Activated naive CD4-positive, alpha-beta T cell treated with anti-CD3 and anti-CD28 coated beads, Interleukin-2, amount 50 U/mL, for 24 hours (primary cell): ENCODE results near the gene LAMA5.

Experiments used
- H3K27ac Mint-ChIP-seq: one replicate; pipeline ENCODE4 v1.8.0; 2021; ENCODE audit warnings: mild to moderate bottlenecking, mixed read lengths
- H3K27me3 Mint-ChIP-seq: one replicate; pipeline ENCODE4 v1.8.0; 2021; ENCODE audit warnings: mixed read lengths
- H3K36me3 Mint-ChIP-seq: one replicate; pipeline ENCODE4 v1.8.0; 2021; ENCODE audit warnings: mixed read lengths
- H3K4me1 Mint-ChIP-seq: one replicate; pipeline ENCODE4 v1.8.0; 2021; ENCODE audit warnings: mixed read lengths
- H3K4me3 Mint-ChIP-seq: one replicate; pipeline ENCODE4 v1.8.0; 2021; ENCODE audit warnings: mild to moderate bottlenecking, mixed read lengths
- H3K9me3 Mint-ChIP-seq: one replicate; pipeline ENCODE4 v1.8.0; 2021; ENCODE audit warnings: mixed read lengths

Gene LAMA5

GRCh38 chr20:62267543-62267942, 99.6 kb downstream of the LAMA5 start:
- no peaks in the 10 kb centered on the region for H3K27me3 Mint-ChIP-seq
- H3K9me3 Mint-ChIP-seq, result no peaks in the 10 kb centered on the region
- no peak overlapping the region for H3K27ac Mint-ChIP-seq
- H3K4me3 Mint-ChIP-seq, result no peak overlapping the region
- no peaks in the 10 kb centered on the region for H3K4me1 Mint-ChIP-seq
- peaks cover 11% of the 10 kb centered on the region for H3K36me3 Mint-ChIP-seq

- Mint-ChIP-seq H3K9me3 (no peaks in the 10 kb centered on the region), H3K27ac (no peak overlapping the region), H3K4me1 (no peaks in the 10 kb centered on the region), H3K36me3 (peaks cover 12% of the 10 kb centered on the region), H3K27me3 (no peaks in the 10 kb centered on the region), H3K4me3 (no peak overlapping the region)
Measured at GRCh38 chr20:62266851-62267250, 100.3 kb downstream of the LAMA5 start.

GRCh38 chr20:62266340-62266739, 100.8 kb downstream of the LAMA5 start:
- no peaks in the 10 kb centered on the region for H3K27me3 Mint-ChIP-seq
- no peaks in the 10 kb centered on the region for H3K4me1 Mint-ChIP-seq
- peaks cover 15% of the 10 kb centered on the region for H3K36me3 Mint-ChIP-seq
- H3K4me3 Mint-ChIP-seq, result no peak overlapping the region
- H3K9me3 Mint-ChIP-seq, result no peaks in the 10 kb centered on the region
- no peak overlapping the region for H3K27ac Mint-ChIP-seq

GRCh38 chr20:62265365-62265764, 101.7 kb downstream of the LAMA5 start:
- H3K4me1 Mint-ChIP-seq, result no peaks in the 10 kb centered on the region
- H3K36me3 Mint-ChIP-seq, result peaks cover 15% of the 10 kb centered on the region
- H3K27ac Mint-ChIP-seq, result no peak overlapping the region
- H3K4me3 Mint-ChIP-seq, result no peak overlapping the region
- no peaks in the 10 kb centered on the region for H3K9me3 Mint-ChIP-seq
- H3K27me3 Mint-ChIP-seq, result no peaks in the 10 kb centered on the region

GRCh38 chr20:62263396-62263795, 103.7 kb downstream of the LAMA5 start:
- no peak overlapping the region for H3K4me3 Mint-ChIP-seq
- H3K27me3 Mint-ChIP-seq, result no peaks in the 10 kb centered on the region
- H3K36me3 Mint-ChIP-seq, result peaks cover 17% of the 10 kb centered on the region
- H3K4me1 Mint-ChIP-seq, result no peaks in the 10 kb centered on the region
- H3K9me3 Mint-ChIP-seq, result no peaks in the 10 kb centered on the region
- H3K27ac Mint-ChIP-seq, result no peak overlapping the region

- no peaks in the 10 kb centered on the region for H3K4me1 Mint-ChIP-seq
- no peaks in the 10 kb centered on the region for H3K27me3 Mint-ChIP-seq
- peaks cover 17% of the 10 kb centered on the region for H3K36me3 Mint-ChIP-seq
- no peaks in the 10 kb centered on the region for H3K9me3 Mint-ChIP-seq
- no peak overlapping the region for H3K27ac Mint-ChIP-seq
- H3K4me3 Mint-ChIP-seq, result no peak overlapping the region
Measured at GRCh38 chr20:62262064-62262463, 105.0 kb downstream of the LAMA5 start.

- peaks cover 12% of the 10 kb centered on the region for H3K4me1 Mint-ChIP-seq
- H3K9me3 Mint-ChIP-seq, result no peaks in the 10 kb centered on the region
- H3K27ac Mint-ChIP-seq, result no peak overlapping the region
- H3K36me3 Mint-ChIP-seq, result peaks cover 12% of the 10 kb centered on the region
- no peaks in the 10 kb centered on the region for H3K27me3 Mint-ChIP-seq
- H3K4me3 Mint-ChIP-seq, result no peak overlapping the region
Measured at GRCh38 chr20:62259294-62259565, 107.9 kb downstream of the LAMA5 start.
